ENCODE results near the gene PRPF39. TPM values are rescaled to one million over a fixed set of nuclear protein-coding genes. Genes with fewer than 3 reads are reported as not detected.
A peak's percentile ranks its signal among the peaks of the same experiment; 100 is the strongest.
"Not testable (repeated sequence)": the region's sequence is repeated elsewhere in the genome, so short reads cannot be mapped to it uniquely, and the experiment has no call there.

PRPF39 gene
- total and polyA plus RNA-seq, 8 donors = 7.5 to 148 (median 31.8) TPM

DNA sequence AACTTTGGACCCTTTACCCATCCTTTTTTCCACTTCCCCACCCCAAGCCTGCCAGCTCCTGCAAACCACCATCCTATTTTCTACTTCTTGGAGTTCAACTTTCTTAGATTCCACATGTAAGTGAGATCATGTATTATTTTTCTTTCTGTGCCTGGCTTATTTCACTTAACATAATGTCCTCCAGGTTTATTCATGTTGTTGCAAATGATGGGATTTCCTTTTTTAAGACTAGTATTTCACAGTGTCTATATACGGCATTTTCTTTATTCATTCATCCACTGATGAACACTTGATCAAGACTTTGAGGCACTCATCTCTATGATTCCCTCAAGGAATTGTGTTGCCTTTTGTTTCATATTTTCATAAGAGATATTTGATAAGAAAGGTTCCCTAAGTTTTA is 5.6 kb upstream of the PRPF39 start:
- WGBS, 5 donors = 83 to 100% (median 94%) methylated on average over 1 of the region's 1 CpG
- intact Hi-C loops (cut with DNase I; ENCODE audit: low total_unique reads) = no loop called here

GRCh38 chr14:45080416-45080968 is 3.4 kb upstream of the PRPF39 start:
- DNase-seq; H3K4me3 ChIP-seq; H3K27me3 ChIP-seq; intact Hi-C loops (cut with DNase I; ENCODE audit: low total_unique reads); H3K9me3 ChIP-seq; H3K27ac ChIP-seq; H3K36me3 ChIP-seq: not testable (repeated sequence)
- WGBS, 5 donors = 90 to 99% (median 98%) methylated on average over 10 to 40 of the region's 40 CpGs
- H3K4me1 ChIP-seq = peaks cover 9 to 20% (median 15%) of the 10 kb centered on the region in 4 donors

More for the DNA sequence above, 5.6 kb upstream of the PRPF39 start:
- peaks cover 0 to 5% (median 3%) of the 10 kb centered on the region in 4 donors for H3K4me1 ChIP-seq
- no peak for DNase-seq
- H3K9me3 ChIP-seq = no peaks in the 10 kb centered on the region
- no peak overlapping the region for H3K4me3 ChIP-seq
- H3K27ac ChIP-seq = no peak overlapping the region
- TF ChIP-seq, protein P1, sequence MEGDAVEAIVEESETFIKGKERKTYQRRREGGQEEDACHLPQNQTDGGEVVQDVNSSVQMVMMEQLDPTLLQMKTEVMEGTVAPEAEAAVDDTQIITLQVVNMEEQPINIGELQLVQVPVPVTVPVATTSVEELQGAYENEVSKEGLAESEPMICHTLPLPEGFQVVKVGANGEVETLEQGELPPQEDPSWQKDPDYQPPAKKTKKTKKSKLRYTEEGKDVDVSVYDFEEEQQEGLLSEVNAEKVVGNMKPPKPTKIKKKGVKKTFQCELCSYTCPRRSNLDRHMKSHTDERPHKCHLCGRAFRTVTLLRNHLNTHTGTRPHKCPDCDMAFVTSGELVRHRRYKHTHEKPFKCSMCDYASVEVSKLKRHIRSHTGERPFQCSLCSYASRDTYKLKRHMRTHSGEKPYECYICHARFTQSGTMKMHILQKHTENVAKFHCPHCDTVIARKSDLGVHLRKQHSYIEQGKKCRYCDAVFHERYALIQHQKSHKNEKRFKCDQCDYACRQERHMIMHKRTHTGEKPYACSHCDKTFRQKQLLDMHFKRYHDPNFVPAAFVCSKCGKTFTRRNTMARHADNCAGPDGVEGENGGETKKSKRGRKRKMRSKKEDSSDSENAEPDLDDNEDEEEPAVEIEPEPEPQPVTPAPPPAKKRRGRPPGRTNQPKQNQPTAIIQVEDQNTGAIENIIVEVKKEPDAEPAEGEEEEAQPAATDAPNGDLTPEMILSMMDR (IDR thresholded peaks at IDR 0.05) = no peak
- TF ChIP-seq EP300 (IDR thresholded peaks at IDR 0.05) (no peak), POLR2A (IDR thresholded peaks at IDR 0.05) (no peak), POLR2AphosphoS5 (IDR thresholded peaks at IDR 0.05) (no peak)
- H3K36me3 ChIP-seq = peaks cover 0 to 5% (median 1%) of the 10 kb centered on the region in 4 donors
- H3K27me3 ChIP-seq = no peaks in the 10 kb centered on the region

- DNase-seq; H3K36me3 ChIP-seq; H3K4me3 ChIP-seq; intact Hi-C loops (cut with DNase I; ENCODE audit: low total_unique reads); H3K27me3 ChIP-seq; H3K27ac ChIP-seq; H3K9me3 ChIP-seq: not testable (repeated sequence)
- peaks cover 15 to 26% (median 21%) of the 10 kb centered on the region in 4 donors for H3K4me1 ChIP-seq
- WGBS, 5 donors = 69 to 81% (median 72%) methylated on average over 2 to 3 of the region's 3 CpGs
These were observed 2.8 kb upstream of the PRPF39 start for GRCh38 chr14:45081096-45081495.

DNA sequence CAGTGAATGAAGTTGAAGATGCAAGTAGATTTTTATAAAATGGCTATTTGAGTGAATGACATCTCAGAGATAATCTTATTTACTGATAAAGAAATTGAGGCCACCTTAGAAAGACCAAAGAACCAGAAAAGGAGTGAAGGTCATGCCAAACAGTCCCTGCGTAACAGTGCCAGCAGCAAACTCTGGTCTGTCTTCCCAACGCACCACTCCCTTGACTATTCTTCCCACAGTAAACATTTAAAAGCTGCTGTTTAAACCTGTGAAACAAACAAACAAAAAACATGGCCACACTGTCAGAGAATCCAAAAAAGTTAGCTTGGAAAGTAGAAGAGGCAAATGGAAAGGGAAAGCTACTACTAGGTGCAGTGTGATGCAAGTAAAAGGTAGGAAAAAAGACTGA is 1.5 kb upstream of the PRPF39 start:
- intact Hi-C loops (cut with DNase I; ENCODE audit: low total_unique reads) = no loop called here
- no peak overlapping the region for H3K27ac ChIP-seq
- H3K4me1 ChIP-seq = peaks cover 19 to 37% (median 32%) of the 10 kb centered on the region in 4 donors
- no peak overlapping the region for H3K4me3 ChIP-seq
- no peak for DNase-seq
- no peaks in the 10 kb centered on the region for H3K27me3 ChIP-seq
- no peaks in the 10 kb centered on the region for H3K9me3 ChIP-seq
- WGBS, 5 donors = 32 to 63% (median 49%) methylated on average over 2 of the region's 2 CpGs
- no peaks in the 10 kb centered on the region for H3K36me3 ChIP-seq
- TF ChIP-seq EP300 (IDR thresholded peaks at IDR 0.05) (no peak), POLR2A (IDR thresholded peaks at IDR 0.05) (no peak), POLR2AphosphoS5 (IDR thresholded peaks at IDR 0.05) (no peak)
- TF ChIP-seq, protein P1 (IDR thresholded peaks at IDR 0.05) = no peak

DNA sequence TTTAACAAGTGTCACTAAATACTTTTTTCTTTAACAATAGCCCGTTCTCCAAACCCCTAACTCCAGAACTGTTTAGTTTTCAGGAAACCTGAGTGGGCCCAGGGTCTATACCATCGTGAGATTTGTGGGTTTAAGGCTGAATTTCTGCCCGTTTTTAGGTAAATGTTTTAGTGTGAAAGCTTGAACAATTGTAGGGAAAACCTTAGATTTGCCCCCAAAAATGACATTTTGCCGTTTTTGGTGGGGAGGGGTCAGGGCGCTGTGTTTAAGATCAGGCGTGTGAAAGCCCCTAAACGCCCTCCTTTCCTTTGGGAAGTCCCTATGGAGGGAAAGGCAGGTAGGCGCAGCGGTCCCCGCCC is 320 bp upstream of the PRPF39 start:
- Histone ChIP-seq H3K36me3 (no peaks in the 10 kb centered on the region), H3K4me3 (peak overlapping the region; percentile 71 to 80 (median 74)), H3K4me1 (peaks cover 23 to 49% (median 40%) of the 10 kb centered on the region in 4 donors), H3K27me3 (no peaks in the 10 kb centered on the region), H3K27ac (peak overlapping the region; percentile 37 to 92 (median 89)), H3K9me3 (no peaks in the 10 kb centered on the region)
- intact Hi-C loops (cut with DNase I; ENCODE audit: low total_unique reads) = no loop called here
- DNase-seq = no peak
- 0 to 1% (median 1%) methylated on average over 7 to 10 of the region's 10 CpGs for WGBS, 5 donors
- TF ChIP-seq POLR2A (IDR thresholded peaks at IDR 0.05) (no peak), POLR2AphosphoS5 (IDR thresholded peaks at IDR 0.05) (no peak), EP300 (IDR thresholded peaks at IDR 0.05) (no peak)
- TF ChIP-seq, protein P1 (IDR thresholded peaks at IDR 0.05) = no peak
